Skeletal muscle satellite cell (primary cell): ENCODE measurements around the gene MCTP2.

Experiments
- H3K27me3 ChIP-seq: 2 replicates; pipeline ENCODE4 v1.7.0; 2013; ENCODE audit warnings: low read length; ENCODE audit not compliant: control insufficient read depth, insufficient read depth
- H3K36me3 ChIP-seq: 2 replicates; pipeline ENCODE4 v1.7.0; 2013; ENCODE audit warnings: mild to moderate bottlenecking, control low read depth, low read length; ENCODE audit not compliant: insufficient read depth
- H3K4me1 ChIP-seq: 2 replicates; pipeline ENCODE4 v1.7.0; 2013; ENCODE audit warnings: low read length; ENCODE audit not compliant: control insufficient read depth, insufficient read depth
- H3K4me2 ChIP-seq: 2 replicates; pipeline ENCODE4 v1.7.0; 2013; ENCODE audit warnings: mild to moderate bottlenecking, low read length
- H3K4me3 ChIP-seq: 2 replicates; pipeline ENCODE4 v1.7.0; 2013; ENCODE audit warnings: low read length
- H3K9ac ChIP-seq: 2 replicates; pipeline ENCODE4 v1.7.0; 2013; ENCODE audit warnings: mild to moderate bottlenecking, low read depth, low read length, moderate library complexity
- H3K9me3 ChIP-seq: replicated peaks from 2 replicates; pipeline ENCODE4 v1.7.0; 2013; ENCODE audit warnings: mild to moderate bottlenecking, control low read depth, low read length

MCTP2 gene

DNA sequence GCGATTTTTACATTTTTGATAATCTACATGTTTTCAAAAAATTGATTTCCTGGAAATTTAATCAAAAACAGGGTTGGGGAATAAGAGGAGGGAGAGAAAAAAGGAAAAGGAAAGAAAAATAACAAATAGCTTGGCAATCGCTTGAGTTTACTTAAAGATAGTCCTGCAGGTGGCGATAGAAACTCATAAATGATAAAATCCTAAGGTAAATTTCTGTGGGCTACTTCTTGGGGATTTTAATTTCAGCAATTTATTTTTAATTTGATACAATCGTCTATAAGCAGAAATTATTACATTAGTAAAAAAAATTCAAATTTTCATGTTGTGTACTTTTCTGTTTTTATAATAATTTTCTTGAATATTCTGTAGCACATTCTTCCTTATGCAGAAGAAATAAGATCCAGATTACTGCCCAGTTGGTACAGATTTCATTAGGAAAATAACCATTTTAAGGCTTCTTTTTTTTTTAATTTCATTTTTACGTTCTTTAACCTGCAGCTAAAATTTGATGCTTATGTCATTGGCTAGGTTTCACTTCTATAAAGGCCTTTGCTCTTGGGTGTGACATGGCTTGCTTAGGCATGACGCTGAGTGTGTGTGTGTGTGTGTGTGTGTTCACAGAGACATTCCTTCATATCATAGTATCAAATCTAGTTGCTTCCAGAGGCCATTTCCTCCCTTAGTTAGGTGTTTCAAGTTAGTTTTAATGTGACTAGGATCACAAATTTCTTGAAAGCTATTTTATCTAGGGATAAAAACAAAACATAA is 181.8 kb downstream of the MCTP2 start:
- Histone ChIP-seq H3K4me3 (no peak overlapping the region), H3K4me2 (no peak overlapping the region), H3K27me3 (no peaks in the 10 kb centered on the region), H3K9me3 (no peaks in the 10 kb centered on the region), H3K4me1 (no peaks in the 10 kb centered on the region), H3K36me3 (no peaks in the 10 kb centered on the region), H3K9ac (no peak overlapping the region)

DNA sequence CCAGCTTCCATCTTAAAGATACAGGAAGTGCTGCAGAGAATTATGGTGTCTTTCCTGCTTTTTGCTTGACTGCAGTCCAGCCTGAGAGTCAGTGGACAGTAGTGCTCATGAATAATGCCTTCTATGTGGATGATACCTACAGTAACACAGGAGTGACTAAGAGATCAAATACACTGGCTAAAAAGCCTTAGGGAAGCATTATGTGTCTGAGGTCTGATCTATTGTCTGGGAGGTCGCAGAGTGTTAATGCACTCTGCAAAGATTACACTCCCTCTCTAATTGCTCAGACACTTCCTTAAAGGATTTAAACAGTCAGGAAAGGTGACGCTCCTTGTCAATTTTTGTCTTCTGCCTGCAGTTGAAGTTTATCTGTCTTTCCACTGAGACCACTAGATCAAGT is 183.6 kb downstream of the MCTP2 start:
- H3K4me1 ChIP-seq, result no peaks in the 10 kb centered on the region
- no peak overlapping the region for H3K4me3 ChIP-seq
- H3K36me3 ChIP-seq, result no peaks in the 10 kb centered on the region
- H3K27me3 ChIP-seq, result no peaks in the 10 kb centered on the region
- no peak overlapping the region for H3K9ac ChIP-seq
- no peak overlapping the region for H3K4me2 ChIP-seq
- H3K9me3 ChIP-seq, result no peaks in the 10 kb centered on the region

- no peak overlapping the region for H3K4me3 ChIP-seq
- H3K9me3 ChIP-seq, result no peaks in the 10 kb centered on the region
- no peaks in the 10 kb centered on the region for H3K27me3 ChIP-seq
- H3K9ac ChIP-seq, result no peak overlapping the region
- no peaks in the 10 kb centered on the region for H3K36me3 ChIP-seq
- H3K4me1 ChIP-seq, result no peaks in the 10 kb centered on the region
- H3K4me2 ChIP-seq, result no peak overlapping the region
These were observed 184.9 kb downstream of the MCTP2 start for GRCh38 chr15:94416267-94416666.

GRCh38 chr15:94416820-94417219 is 185.5 kb downstream of the MCTP2 start:
- no peaks in the 10 kb centered on the region for H3K9me3 ChIP-seq
- no peak overlapping the region for H3K9ac ChIP-seq
- H3K4me1 ChIP-seq, result no peaks in the 10 kb centered on the region
- no peaks in the 10 kb centered on the region for H3K36me3 ChIP-seq
- H3K4me2 ChIP-seq, result no peak overlapping the region
- no peaks in the 10 kb centered on the region for H3K27me3 ChIP-seq
- no peak overlapping the region for H3K4me3 ChIP-seq

DNA sequence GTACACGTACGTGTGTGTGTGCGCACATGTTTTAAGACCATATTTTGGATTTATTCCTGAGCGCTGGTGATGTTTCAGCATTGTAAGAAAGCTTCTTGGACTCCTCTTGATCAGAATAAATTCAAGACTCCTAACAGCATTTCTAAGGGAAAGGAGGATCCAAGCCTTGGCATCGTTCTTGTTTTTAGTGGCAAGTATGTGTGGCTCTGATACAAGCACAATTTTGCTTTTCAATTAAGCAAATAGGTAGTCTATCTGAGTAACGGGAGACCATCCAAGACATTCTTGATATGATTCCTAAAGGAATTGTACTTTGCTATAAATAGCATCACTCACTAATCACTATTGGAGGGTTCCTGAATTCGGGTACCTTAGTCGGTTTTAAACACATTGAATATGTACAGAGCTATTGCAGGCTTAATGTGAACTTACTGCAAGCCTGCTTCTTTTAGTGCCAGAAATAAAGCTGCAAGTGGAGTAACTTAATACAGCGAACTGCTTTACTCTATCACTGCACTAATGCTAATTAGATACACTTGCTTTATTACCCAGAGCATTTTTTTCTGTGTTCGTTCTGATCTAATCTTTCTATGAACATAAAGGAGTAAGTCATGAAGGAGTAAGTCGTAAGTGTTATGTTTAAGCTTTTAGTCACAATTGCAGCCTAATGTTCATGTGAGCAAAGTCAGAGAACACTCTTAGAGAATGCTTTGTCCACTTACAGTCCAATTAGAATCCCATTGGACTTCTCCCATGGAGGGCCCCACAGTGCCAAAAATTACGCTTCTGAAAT is 186.3 kb downstream of the MCTP2 start:
- H3K36me3 ChIP-seq, result no peaks in the 10 kb centered on the region

DNA sequence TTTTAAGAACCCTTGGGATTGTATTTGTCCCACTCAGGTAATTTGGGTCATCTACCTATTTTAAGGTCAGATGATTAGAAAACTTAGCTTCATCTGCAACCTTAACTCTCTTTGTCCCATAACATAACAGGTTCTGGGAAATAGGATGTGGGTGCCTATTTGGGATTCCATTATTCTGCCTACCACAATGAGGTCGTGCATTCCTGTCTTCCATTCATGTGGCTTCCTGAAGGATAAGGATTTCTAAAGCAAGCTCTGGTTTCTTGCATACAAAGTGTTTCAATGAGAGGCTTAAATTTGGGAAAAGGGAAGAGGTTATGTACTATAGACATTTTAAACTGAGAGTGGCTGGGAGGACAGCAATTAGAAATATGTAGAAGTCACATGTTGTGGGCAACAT is 190.3 kb downstream of the MCTP2 start:
- Histone ChIP-seq H3K9me3 (no peaks in the 10 kb centered on the region), H3K36me3 (no peaks in the 10 kb centered on the region), H3K4me1 (no peaks in the 10 kb centered on the region), H3K9ac (no peak overlapping the region), H3K4me2 (no peak overlapping the region), H3K4me3 (no peak overlapping the region), H3K27me3 (no peaks in the 10 kb centered on the region)

More for the DNA sequence above, 186.3 kb downstream of the MCTP2 start:
- Histone ChIP-seq H3K9me3 (no peaks in the 10 kb centered on the region), H3K4me1 (no peaks in the 10 kb centered on the region), H3K4me2 (no peak overlapping the region), H3K27me3 (no peaks in the 10 kb centered on the region), H3K4me3 (no peak overlapping the region), H3K9ac (no peak overlapping the region)

- Histone ChIP-seq H3K4me3 (no peak overlapping the region), H3K27me3 (no peaks in the 10 kb centered on the region), H3K4me1 (no peaks in the 10 kb centered on the region), H3K9me3 (no peaks in the 10 kb centered on the region), H3K36me3 (no peaks in the 10 kb centered on the region), H3K4me2 (no peak overlapping the region), H3K9ac (no peak overlapping the region)
These were observed 200.9 kb downstream of the MCTP2 start for GRCh38 chr15:94432279-94432678.

- Histone ChIP-seq H3K4me2 (no peak overlapping the region), H3K9me3 (no peaks in the 10 kb centered on the region), H3K36me3 (no peaks in the 10 kb centered on the region), H3K27me3 (no peaks in the 10 kb centered on the region), H3K4me3 (no peak overlapping the region), H3K4me1 (no peaks in the 10 kb centered on the region), H3K9ac (no peak overlapping the region)
These were observed 207.8 kb downstream of the MCTP2 start for GRCh38 chr15:94439158-94439557.

DNA sequence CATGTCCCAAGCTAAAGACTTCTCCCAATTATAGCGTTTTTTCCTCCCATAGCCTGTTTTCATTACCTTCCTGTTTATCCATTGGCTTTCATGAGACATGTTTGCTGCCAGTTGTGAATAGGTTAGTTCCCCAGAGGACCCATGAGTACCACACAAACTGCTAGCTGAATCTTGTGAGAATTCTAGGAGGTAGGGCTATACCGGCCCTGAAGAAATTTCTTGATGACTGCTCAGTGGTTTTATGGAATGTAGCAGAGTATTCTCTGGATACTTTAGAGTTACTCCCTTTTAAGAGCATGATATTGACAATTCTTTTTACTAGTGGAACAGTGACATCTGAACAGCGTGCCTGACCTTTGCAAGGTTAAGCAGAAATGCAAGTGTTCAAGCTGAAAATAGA is 210.4 kb downstream of the MCTP2 start:
- Histone ChIP-seq H3K9me3 (no peaks in the 10 kb centered on the region), H3K4me2 (no peak overlapping the region), H3K4me1 (no peaks in the 10 kb centered on the region), H3K4me3 (no peak overlapping the region), H3K36me3 (no peaks in the 10 kb centered on the region), H3K9ac (no peak overlapping the region), H3K27me3 (no peaks in the 10 kb centered on the region)

DNA sequence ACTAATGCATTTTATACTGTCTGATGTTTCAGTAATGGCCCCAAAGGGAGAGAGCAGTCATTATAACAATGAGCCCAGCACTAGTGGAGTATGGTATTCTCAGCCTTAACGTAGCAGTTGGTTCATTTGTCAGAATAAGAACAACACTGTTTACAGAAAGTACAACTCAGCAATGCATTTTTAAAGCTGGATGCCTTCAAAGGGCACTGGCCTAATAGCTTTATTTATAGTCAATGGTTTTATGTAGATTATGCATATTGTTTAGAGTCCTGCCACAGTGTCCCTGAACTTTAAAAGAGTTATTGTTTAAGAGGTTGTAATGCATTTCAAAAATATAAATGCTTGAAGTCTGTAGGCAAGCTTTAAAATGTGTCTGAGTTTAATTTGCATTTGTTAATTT is 211.1 kb downstream of the MCTP2 start:
- no peaks in the 10 kb centered on the region for H3K27me3 ChIP-seq
- no peak overlapping the region for H3K9ac ChIP-seq
- H3K9me3 ChIP-seq, result no peaks in the 10 kb centered on the region
- no peaks in the 10 kb centered on the region for H3K4me1 ChIP-seq
- H3K4me2 ChIP-seq, result no peak overlapping the region
- no peak overlapping the region for H3K4me3 ChIP-seq
- no peaks in the 10 kb centered on the region for H3K36me3 ChIP-seq

DNA sequence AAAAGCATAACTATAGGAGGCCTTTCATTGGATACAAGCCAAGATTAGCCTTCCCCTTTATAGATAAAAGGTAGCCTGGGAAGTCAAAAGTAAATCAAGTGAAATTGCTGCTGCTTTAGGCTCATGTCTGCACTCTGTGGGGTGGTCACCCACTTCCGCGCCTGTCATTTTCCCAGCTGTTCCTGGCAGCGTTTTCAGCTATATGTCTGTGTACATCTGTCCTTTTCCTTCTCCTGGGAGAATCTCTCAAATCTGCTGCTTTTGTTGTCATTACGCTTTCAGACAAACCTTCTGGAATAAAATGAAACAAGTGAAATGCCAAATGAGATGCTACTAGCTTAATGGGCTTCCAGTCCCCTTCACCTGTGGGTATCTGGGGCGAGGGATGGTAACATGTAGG is 211.8 kb downstream of the MCTP2 start:
- Histone ChIP-seq H3K9ac (no peak overlapping the region), H3K4me2 (no peak overlapping the region), H3K4me3 (no peak overlapping the region), H3K27me3 (no peaks in the 10 kb centered on the region), H3K36me3 (no peaks in the 10 kb centered on the region), H3K9me3 (no peaks in the 10 kb centered on the region), H3K4me1 (no peaks in the 10 kb centered on the region)
